HFFc6 (cell line): ENCODE results near the gene TM4SF5. TPM values are rescaled to one million over a fixed set of nuclear protein-coding genes. Genes with fewer than 3 reads are reported as not detected.

Experiments
- DNase-seq: peaks from one replicate; pipeline ENCODE4 v3.0.0-alpha.2; 2018
- H3K27ac Mint-ChIP-seq: 2 replicates; pipeline ENCODE4 v1.8.0; 2020; ENCODE audit warnings: mild to moderate bottlenecking, mixed read lengths
- H3K27me3 Mint-ChIP-seq: 2 replicates; pipeline ENCODE4 v1.8.0; 2021; ENCODE audit warnings: mild to moderate bottlenecking, moderate library complexity, mixed read lengths; ENCODE audit not compliant: insufficient read depth
- H3K36me3 Mint-ChIP-seq: 2 replicates; pipeline ENCODE4 v1.8.0; 2021; ENCODE audit warnings: low read depth, mixed read lengths
- H3K4me1 Mint-ChIP-seq: 2 replicates; pipeline ENCODE4 v1.8.0; 2020; ENCODE audit warnings: low read depth, mixed read lengths
- H3K4me3 Mint-ChIP-seq: 2 replicates; pipeline ENCODE4 v1.8.0; 2020; ENCODE audit warnings: mild to moderate bottlenecking, moderate library complexity, mixed read lengths
- H3K9me3 Mint-ChIP-seq: 2 replicates; pipeline ENCODE4 v1.8.0; 2020; ENCODE audit warnings: mild to moderate bottlenecking, mixed read lengths
- CTCF ChIP-seq: fragments of 200-600 bp; sonication (generic); IDR thresholded peaks from 2 replicates; pipeline ENCODE4 v1.5.0; 2021; ENCODE audit warnings: antibody characterized with exemption, mild to moderate bottlenecking
- total RNA-seq, 6 experiments: library from RNA; stranded (reverse); fragmentation: NEBNext Ultra II Directional; extraction: Animal tissue kit (Norgen Biotek cat#: 25700); gene quantifications; 2 replicates in 1 of 6; 3 replicates in 5 of 6; pipeline ENCODE4 v1.2.3, GENCODE V29; 2021

Gene TM4SF5
- total RNA-seq, 6 experiments from 2014 or later, result not detected

DNA sequence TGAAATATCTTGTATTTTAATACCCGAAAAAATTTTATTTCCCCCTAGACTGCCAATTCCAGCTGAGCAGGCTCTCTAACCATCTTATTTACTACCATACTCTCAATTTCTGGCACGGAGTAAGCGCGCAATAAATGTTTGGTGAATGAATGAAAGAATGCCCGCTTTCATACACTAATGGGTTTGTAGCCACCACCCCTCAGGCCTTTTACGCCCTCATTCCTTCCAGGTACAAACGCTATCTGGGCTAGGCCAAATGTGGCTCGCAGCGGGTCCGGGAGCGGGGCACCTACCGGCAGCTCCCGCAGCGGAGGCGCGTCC, 34.7 kb downstream of the TM4SF5 start:
- H3K27me3 Mint-ChIP-seq, result no peaks in the 10 kb centered on the region; the same call in 1 of the 2 replicates
- H3K4me1 Mint-ChIP-seq, result peaks cover 12% of the 10 kb centered on the region; the same call in 1 of the 2 replicates
- no peak for DNase-seq
- peak overlapping the region; percentile 86 for H3K4me3 Mint-ChIP-seq
- peak overlapping the region; percentile 5; the same call in 1 of the 2 replicates for H3K27ac Mint-ChIP-seq
- peaks cover 14% of the 10 kb centered on the region for H3K36me3 Mint-ChIP-seq
- no peaks in the 10 kb centered on the region for H3K9me3 Mint-ChIP-seq
- no peak for TF ChIP-seq CTCF

DNA sequence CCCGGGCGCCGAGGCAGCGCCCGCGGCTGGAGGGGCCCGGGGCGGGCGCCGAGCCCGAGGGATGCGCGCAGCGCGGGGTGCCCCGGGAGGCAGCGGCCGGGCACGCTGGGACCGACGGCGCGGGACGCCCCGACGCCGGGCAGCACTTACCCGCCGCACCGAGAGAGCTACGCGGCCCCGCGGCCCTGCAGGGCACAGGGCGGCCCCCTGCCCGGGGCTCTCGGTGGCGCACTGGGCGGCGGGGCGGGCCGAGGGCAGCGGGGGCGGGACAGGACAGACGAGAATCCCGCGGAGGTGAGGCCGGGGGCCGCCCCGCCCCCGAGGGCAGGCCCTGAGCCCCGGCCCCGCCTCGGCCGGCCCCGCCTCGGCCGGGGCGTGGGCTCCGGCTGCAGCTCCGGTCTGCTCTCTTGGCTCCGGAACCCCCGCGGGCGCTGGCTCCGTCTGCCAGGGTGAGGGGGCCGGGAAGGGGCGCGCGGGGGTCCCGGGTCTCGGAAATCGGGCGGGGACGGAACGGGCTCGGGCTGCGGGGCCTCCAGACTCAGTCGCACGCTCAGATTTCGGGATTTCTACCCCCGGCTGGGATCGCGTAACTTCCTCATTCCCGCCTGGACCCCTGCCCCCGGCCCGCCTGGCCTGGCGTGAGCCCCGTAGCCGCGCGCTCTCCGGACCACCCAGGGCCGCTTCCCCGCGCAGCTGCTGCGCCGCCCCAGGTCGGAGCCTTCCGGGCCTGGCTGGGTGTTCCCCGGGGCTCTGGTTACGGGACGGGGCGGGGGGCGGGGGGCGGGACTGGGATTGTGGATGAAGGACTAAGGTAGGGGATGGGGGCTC, 35.3 kb downstream of the TM4SF5 start, which contains the start of gene PLD2:
Gene PLD2, plus strand, starts transcription at position 376 of the 828 bp plus-strand sequence. CDS start 621 bp downstream, outside the sequence.
- Mint-ChIP-seq H3K27ac (peak within 1 kb of the TSS; percentile 48; the same call in 1 of the 2 replicates), H3K27me3 (no peaks in the 10 kb centered on the region; the same call in none of the 2 replicates), H3K36me3 (peaks cover 17% of the 10 kb centered on the region), H3K9me3 (no peaks in the 10 kb centered on the region), H3K4me3 (peak within 1 kb of the TSS; percentile 88), H3K4me1 (peaks cover 12% of the 10 kb centered on the region; the same call in 1 of the 2 replicates)
- TF ChIP-seq CTCF, result no peak
- DNase-seq, result peak; percentile 55

DNA sequence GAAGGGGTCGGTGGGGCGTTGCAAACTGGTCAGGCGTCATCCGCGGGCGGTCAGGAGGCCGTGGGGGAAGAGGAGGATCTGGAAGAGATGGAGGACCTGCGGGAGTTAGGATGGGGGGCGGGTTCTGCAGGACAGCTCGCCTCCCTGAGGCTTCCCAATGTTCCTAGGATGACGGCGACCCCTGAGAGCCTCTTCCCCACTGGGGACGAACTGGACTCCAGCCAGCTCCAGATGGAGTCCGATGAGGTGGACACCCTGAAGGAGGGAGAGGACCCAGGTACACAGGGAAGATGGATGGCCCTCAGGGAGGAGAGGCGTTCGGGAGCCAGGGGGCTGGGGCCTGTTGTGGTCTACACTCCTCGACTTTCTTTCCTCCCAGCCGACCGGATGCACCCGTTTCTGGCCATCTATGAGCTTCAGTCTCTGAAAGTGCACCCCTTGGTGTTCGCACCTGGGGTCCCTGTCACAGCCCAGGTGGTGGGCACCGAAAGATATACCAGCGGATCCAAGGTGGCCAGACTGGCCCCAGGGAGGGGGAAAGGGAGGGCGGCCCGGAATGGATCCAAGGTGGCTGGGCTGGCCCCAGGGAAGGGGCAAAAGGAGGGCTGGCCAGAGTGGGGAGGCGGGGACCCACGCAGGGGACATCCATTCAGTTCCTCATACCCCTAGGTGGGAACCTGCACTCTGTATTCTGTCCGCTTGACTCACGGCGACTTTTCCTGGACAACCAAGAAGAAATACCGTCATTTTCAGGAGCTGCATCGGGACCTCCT, 36.1 kb downstream of the TM4SF5 start:
- peaks cover 17% of the 10 kb centered on the region for H3K36me3 Mint-ChIP-seq
- H3K4me1 Mint-ChIP-seq, result peaks cover 12% of the 10 kb centered on the region; the same call in 1 of the 2 replicates
- H3K4me3 Mint-ChIP-seq, result peak overlapping the region; percentile 88
- no peaks in the 10 kb centered on the region for H3K9me3 Mint-ChIP-seq
- DNase-seq, result no peak
- peak overlapping the region; percentile 48; the same call in 1 of the 2 replicates for H3K27ac Mint-ChIP-seq
- H3K27me3 Mint-ChIP-seq, result no peaks in the 10 kb centered on the region; the same call in none of the 2 replicates
- TF ChIP-seq CTCF, result no peak

DNA sequence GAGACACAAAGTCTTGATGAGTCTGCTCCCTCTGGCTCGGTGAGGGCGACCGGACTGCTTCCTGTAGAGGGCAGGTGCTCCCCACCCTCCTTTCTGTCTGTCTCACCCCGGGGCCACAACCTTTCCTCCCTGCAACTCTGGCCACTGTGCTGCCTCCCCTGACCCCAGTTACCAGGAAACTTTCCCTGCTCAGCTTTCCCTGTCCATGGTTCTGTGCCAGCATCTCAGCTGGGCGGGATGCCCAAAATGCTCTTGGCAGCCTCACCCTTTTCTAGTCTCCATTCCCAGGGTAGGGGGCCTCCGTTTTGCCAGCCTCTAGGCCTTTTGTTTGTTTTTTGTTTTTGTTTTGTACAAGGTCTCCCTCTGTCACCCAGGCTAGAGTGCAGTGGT, 36.7 kb downstream of the TM4SF5 start:
- TF ChIP-seq CTCF, result no peak
- H3K4me3 Mint-ChIP-seq, result peak overlapping the region; percentile 88
- H3K4me1 Mint-ChIP-seq, result peaks cover 12% of the 10 kb centered on the region; the same call in 1 of the 2 replicates
- no peaks in the 10 kb centered on the region; the same call in none of the 2 replicates for H3K27me3 Mint-ChIP-seq
- no peak overlapping the region for H3K27ac Mint-ChIP-seq
- peaks cover 17% of the 10 kb centered on the region for H3K36me3 Mint-ChIP-seq
- H3K9me3 Mint-ChIP-seq, result no peaks in the 10 kb centered on the region
- no peak for DNase-seq

DNA sequence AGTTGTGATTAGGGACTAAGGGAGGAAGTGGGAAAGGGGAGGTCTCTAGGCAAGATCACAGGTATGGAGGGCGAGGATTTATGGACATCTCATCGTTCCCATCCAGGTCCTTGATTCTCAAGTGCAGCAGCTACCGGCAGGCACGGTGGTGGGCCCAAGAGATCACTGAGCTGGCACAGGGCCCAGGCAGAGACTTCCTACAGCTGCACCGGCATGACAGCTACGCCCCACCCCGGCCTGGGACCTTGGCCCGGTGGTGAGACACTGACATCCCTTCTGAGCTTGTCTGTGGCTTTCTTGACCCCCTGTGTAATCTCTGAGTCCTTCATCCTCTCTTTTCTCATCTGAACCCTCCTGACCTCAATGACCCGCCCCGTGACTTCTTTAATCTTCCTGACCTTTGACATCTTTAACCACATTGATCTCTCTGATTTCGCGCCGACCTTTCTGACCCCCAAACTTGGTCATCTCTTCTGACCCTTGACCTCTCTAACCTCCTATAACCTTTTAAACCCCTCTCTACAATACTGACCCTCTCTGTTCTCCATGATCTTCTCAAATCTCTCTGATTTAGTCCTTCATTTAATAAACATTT, 39.1 kb downstream of the TM4SF5 start:
- Mint-ChIP-seq H3K27ac (no peak overlapping the region), H3K4me3 (no peak overlapping the region), H3K36me3 (peaks cover 17% of the 10 kb centered on the region), H3K9me3 (no peaks in the 10 kb centered on the region), H3K4me1 (peaks cover 12% of the 10 kb centered on the region; the same call in 1 of the 2 replicates), H3K27me3 (no peaks in the 10 kb centered on the region; the same call in none of the 2 replicates)
- no peak for TF ChIP-seq CTCF
- DNase-seq, result no peak
